Measurements from ENCODE around the gene FMN1.

Gene FMN1

DNA sequence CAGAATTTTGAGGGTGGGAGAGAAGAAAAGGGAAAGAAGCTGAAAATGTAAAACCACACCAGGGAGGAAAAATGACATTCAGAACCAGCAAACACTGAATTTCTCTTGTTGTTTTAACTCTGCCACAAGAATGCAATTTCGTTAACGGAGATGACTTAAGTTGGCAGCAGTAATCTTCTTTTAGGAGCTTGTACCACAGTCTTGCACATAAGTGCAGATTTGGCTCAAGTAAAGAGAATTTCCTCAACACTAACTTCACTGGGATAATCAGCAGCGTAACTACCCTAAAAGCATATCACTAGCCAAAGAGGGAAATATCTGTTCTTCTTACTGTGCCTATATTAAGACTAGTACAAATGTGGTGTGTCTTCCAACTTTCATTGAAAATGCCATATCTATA lies 461.2 kb downstream of the FMN1 start:
- no peaks in the 10 kb centered on the region for H3K9me3 ChIP-seq (ENCODE audit: low read depth, low read length)
- TF ChIP-seq FOXP2 (optimal IDR thresholded peaks at IDR 0.05; ENCODE audit: control extremely low read depth, extremely low read length, insufficient read depth), result no peak
- TF ChIP-seq POLR2AphosphoS5 (IDR thresholded peaks at IDR 0.05; ENCODE audit: borderline replicate concordance, low read depth, low read length), result no peak
- TF ChIP-seq EZH2 (IDR thresholded peaks at IDR 0.05), result no peak
- no peak for DNase-seq (ENCODE audit: low read depth, low spot score)
- H3K9ac ChIP-seq (ENCODE audit: insufficient read length), result no peak overlapping the region
- H3K27ac ChIP-seq, result no peak overlapping the region
- no peak overlapping the region for H3K4me3 ChIP-seq
- no peaks in the 10 kb centered on the region for H3K36me3 ChIP-seq (ENCODE audit: insufficient read depth, low read length)

DNA sequence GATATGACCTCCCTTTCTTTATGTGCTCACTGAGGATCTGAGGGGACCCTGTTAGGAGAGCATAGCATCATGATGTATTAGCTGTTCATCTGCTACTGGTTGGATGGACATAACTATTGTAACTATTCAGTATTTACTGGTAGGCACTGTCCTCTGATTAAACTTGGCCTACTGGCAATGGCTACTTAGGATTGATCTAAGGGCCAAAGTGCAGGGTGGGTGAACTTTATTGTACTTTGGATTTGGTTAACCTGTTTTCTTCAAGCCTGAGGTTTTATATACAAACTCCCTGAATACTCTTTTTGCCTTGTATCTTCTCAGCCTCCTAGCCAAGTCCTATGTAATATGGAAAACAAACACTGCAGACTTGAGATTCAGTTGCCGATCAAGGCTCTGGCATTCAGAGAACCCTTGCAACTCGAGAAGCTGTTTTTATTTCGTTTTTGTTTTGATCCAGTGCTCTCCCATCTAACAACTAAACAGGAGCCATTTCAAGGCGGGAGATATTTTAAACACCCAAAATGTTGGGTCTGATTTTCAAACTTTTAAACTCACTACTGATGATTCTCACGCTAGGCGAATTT lies 461.8 kb downstream of the FMN1 start:
- Histone ChIP-seq H3K9me3 (ENCODE audit: low read depth, low read length) (no peaks in the 10 kb centered on the region), H3K27ac (no peak overlapping the region), H3K36me3 (ENCODE audit: insufficient read depth, low read length) (no peaks in the 10 kb centered on the region), H3K9ac (ENCODE audit: insufficient read length) (no peak overlapping the region), H3K4me3 (no peak overlapping the region)
- DNase-seq (ENCODE audit: low read depth, low spot score), result no peak
- TF ChIP-seq POLR2AphosphoS5 (IDR thresholded peaks at IDR 0.05; ENCODE audit: borderline replicate concordance, low read depth, low read length) (no peak), EZH2 (IDR thresholded peaks at IDR 0.05) (no peak), FOXP2 (optimal IDR thresholded peaks at IDR 0.05; ENCODE audit: control extremely low read depth, extremely low read length, insufficient read depth) (no peak)

DNA sequence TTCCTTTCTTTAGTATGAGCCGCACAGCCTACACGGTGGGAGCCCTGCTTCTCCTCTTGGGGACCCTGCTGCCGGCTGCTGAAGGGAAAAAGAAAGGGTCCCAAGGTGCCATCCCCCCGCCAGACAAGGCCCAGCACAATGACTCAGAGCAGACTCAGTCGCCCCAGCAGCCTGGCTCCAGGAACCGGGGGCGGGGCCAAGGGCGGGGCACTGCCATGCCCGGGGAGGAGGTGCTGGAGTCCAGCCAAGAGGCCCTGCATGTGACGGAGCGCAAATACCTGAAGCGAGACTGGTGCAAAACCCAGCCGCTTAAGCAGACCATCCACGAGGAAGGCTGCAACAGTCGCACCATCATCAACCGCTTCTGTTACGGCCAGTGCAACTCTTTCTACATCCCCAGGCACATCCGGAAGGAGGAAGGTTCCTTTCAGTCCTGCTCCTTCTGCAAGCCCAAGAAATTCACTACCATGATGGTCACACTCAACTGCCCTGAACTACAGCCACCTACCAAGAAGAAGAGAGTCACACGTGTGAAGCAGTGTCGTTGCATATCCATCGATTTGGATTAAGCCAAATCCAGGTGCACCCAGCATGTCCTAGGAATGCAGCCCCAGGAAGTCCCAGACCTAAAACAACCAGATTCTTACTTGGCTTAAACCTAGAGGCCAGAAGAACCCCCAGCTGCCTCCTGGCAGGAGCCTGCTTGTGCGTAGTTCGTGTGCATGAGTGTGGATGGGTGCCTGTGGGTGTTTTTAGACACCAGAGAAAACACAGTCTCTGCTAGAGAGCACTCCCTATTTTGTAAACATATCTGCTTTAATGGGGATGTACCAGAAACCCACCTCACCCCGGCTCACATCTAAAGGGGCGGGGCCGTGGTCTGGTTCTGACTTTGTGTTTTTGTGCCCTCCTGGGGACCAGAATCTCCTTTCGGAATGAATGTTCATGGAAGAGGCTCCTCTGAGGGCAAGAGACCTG lies 463.5 kb downstream of the FMN1 start:
- H3K9me3 ChIP-seq (ENCODE audit: low read depth, low read length), result no peaks in the 10 kb centered on the region
- no peak overlapping the region for H3K27ac ChIP-seq
- no peak overlapping the region for H3K9ac ChIP-seq (ENCODE audit: insufficient read length)
- no peak for DNase-seq (ENCODE audit: low read depth, low spot score)
- no peaks in the 10 kb centered on the region for H3K36me3 ChIP-seq (ENCODE audit: insufficient read depth, low read length)
- no peak overlapping the region for H3K4me3 ChIP-seq
- TF ChIP-seq EZH2 (IDR thresholded peaks at IDR 0.05) (no peak), POLR2AphosphoS5 (IDR thresholded peaks at IDR 0.05; ENCODE audit: borderline replicate concordance, low read depth, low read length) (no peak), FOXP2 (optimal IDR thresholded peaks at IDR 0.05; ENCODE audit: control extremely low read depth, extremely low read length, insufficient read depth) (no peak)

DNA sequence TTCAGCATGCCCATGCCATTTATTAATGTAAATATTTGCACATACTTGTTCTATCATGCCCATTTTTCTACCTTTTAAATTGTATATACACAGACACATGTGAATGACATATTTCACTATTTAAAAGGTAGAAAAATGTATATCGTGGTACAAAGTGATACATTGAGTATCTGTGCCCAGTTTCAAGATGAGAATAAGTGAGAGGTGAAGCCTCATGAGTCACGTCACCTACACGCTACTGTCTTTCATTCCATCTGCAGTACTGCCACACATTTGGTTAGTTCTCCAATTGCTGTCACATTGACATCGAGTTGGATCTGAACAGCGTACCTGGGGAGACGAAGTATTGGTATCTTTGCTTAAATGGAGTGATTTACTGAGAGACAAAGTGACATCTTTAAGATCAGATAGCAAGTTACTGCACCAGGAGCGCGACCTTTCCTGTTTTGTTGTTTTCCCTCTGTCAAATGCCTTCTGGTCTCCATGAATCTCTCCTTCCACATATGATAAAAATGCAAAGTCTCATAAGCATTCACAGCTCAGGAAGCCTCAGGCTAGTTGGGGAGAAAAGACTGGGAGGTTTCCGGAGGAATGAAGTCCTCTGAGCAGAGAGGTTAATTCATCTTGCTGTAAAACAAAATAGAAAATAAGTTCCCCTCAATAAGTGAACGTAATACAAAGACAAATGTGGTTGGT lies 464.7 kb downstream of the FMN1 start:
- no peak overlapping the region for H3K9ac ChIP-seq (ENCODE audit: insufficient read length)
- no peaks in the 10 kb centered on the region for H3K9me3 ChIP-seq (ENCODE audit: low read depth, low read length)
- H3K4me3 ChIP-seq, result no peak overlapping the region
- H3K36me3 ChIP-seq (ENCODE audit: insufficient read depth, low read length), result no peaks in the 10 kb centered on the region
- TF ChIP-seq POLR2AphosphoS5 (IDR thresholded peaks at IDR 0.05; ENCODE audit: borderline replicate concordance, low read depth, low read length) (no peak), EZH2 (IDR thresholded peaks at IDR 0.05) (no peak), FOXP2 (optimal IDR thresholded peaks at IDR 0.05; ENCODE audit: control extremely low read depth, extremely low read length, insufficient read depth) (no peak)
- DNase-seq (ENCODE audit: low read depth, low spot score), result no peak
- H3K27ac ChIP-seq, result no peak overlapping the region

DNA sequence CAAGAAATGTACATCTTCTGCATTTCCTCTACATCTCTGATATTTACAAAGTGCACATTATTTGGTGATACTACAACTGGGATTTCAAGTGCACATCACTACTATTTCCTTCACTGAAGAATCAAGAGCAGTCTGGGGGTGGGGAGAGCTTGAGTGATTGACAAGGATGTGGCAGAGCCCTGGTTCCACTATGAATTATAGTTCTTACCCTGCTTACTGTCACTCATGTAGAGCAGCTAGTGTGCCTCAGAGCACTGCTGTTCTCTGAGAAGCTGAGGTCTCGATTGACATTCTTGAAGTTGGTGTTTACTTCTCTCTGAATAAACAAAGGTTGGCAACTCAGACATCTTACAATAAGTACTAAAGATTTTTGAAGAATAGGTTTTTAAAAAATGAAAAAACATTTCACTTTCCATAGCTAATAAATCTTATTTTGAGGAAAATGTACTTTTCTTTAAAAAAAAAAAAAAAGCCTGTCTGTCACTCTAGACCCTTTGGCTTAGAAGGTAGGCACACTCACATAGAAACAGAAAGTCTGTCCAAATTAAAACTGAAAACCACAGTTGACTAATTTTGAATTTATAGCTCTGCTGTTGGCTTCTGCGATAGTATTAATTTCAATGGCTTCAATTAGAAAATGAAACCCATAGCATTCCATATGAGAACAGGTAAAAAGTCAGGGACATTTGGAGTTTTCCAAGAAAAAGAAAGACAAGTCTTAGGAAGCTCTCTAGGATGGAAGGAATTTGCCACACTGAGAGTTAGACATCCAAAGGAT lies 471.2 kb downstream of the FMN1 start:
- TF ChIP-seq FOXP2 (optimal IDR thresholded peaks at IDR 0.05; ENCODE audit: control extremely low read depth, extremely low read length, insufficient read depth) (no peak), EZH2 (IDR thresholded peaks at IDR 0.05) (no peak), POLR2AphosphoS5 (IDR thresholded peaks at IDR 0.05; ENCODE audit: borderline replicate concordance, low read depth, low read length) (no peak)
- no peak for DNase-seq (ENCODE audit: low read depth, low spot score)
- H3K9me3 ChIP-seq (ENCODE audit: low read depth, low read length), result no peaks in the 10 kb centered on the region
- no peak overlapping the region for H3K9ac ChIP-seq (ENCODE audit: insufficient read length)
- H3K4me3 ChIP-seq, result no peak overlapping the region
- no peaks in the 10 kb centered on the region for H3K36me3 ChIP-seq (ENCODE audit: insufficient read depth, low read length)
- no peak overlapping the region for H3K27ac ChIP-seq

DNA sequence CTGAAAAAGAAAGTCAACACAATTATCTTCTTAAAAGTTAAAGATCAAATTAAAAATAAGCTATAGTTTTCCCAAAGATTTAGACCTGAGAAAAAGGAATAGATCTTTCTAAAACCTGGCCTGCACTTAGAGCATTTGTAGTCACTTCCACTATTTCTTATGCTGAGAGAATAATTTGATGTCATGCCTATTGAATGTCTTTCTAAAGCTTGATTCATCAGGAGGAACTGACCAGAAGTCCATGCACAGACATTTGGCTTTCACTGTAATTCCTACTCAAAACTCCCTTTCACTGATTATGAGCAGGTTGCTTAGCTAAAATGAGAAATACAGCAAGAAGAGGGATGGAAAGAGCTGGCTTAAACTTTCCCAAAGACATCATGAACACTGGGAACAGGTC lies 472.4 kb downstream of the FMN1 start:
- H3K4me3 ChIP-seq, result no peak overlapping the region
- H3K9me3 ChIP-seq (ENCODE audit: low read depth, low read length), result no peaks in the 10 kb centered on the region
- no peak overlapping the region for H3K27ac ChIP-seq
- H3K36me3 ChIP-seq (ENCODE audit: insufficient read depth, low read length), result no peaks in the 10 kb centered on the region
- TF ChIP-seq POLR2AphosphoS5 (IDR thresholded peaks at IDR 0.05; ENCODE audit: borderline replicate concordance, low read depth, low read length), result no peak
- TF ChIP-seq FOXP2 (optimal IDR thresholded peaks at IDR 0.05; ENCODE audit: control extremely low read depth, extremely low read length, insufficient read depth), result no peak
- no peak for TF ChIP-seq EZH2 (IDR thresholded peaks at IDR 0.05)
- H3K9ac ChIP-seq (ENCODE audit: insufficient read length), result no peak overlapping the region
- DNase-seq (ENCODE audit: low read depth, low spot score), result no peak

DNA sequence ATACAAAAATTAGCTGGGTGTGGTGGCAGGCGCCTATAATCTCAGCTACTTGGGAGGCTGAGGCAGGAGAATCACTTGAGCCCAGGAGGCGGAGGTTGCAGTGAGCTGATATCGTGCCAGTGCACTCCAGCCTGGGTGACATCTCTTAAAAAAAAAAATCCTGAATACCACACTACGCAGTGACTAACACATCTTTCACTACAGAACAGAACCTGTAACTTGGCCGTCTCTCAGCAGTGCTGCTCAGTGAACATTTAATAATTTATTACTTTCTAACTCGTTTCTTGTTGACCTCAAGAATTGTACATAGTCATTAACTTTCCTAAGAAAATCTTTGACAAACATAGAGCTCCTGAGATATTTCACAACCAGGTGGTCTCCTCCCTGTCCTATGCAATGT lies 472.9 kb downstream of the FMN1 start:
- no peaks in the 10 kb centered on the region for H3K9me3 ChIP-seq (ENCODE audit: low read depth, low read length)
- H3K36me3 ChIP-seq (ENCODE audit: insufficient read depth, low read length), result no peaks in the 10 kb centered on the region
- no peak for DNase-seq (ENCODE audit: low read depth, low spot score)
- TF ChIP-seq POLR2AphosphoS5 (IDR thresholded peaks at IDR 0.05; ENCODE audit: borderline replicate concordance, low read depth, low read length) (no peak), EZH2 (IDR thresholded peaks at IDR 0.05) (no peak), FOXP2 (optimal IDR thresholded peaks at IDR 0.05; ENCODE audit: control extremely low read depth, extremely low read length, insufficient read depth) (no peak)
- no peak overlapping the region for H3K27ac ChIP-seq
- no peak overlapping the region for H3K4me3 ChIP-seq
- no peak overlapping the region for H3K9ac ChIP-seq (ENCODE audit: insufficient read length)

Measured in SK-N-MC (cell line).